Measurements from ENCODE around the gene ADARB2. TPM values are rescaled to one million over a fixed set of nuclear protein-coding genes. Genes with fewer than 3 reads are reported as not detected.

ADARB2 gene
- total RNA-seq, 2 donors from 2014 or later, result 8.0 to 12.2 TPM

DNA sequence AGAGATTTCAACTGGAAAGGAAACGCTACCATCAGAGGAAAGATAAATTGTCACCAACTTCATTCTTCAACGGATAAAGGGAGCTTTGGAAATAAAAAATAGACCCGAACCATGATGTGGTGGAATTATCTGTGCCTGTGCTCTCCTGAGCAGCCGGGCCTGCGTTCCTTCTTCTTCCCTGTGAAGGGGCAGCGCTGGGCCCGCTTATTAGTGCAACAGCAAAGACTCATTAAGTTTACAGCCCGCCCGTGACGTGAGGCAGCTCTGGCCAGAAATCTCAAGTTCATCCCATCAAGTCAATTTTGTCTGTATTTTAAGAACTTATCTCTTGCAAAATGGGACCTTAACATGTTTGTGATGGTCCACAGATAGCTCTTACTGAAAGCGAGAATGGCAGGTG lies 193.7 kb downstream of the ADARB2 start:
- H3K27me3 ChIP-seq, result no peaks in the 10 kb centered on the region

DNA sequence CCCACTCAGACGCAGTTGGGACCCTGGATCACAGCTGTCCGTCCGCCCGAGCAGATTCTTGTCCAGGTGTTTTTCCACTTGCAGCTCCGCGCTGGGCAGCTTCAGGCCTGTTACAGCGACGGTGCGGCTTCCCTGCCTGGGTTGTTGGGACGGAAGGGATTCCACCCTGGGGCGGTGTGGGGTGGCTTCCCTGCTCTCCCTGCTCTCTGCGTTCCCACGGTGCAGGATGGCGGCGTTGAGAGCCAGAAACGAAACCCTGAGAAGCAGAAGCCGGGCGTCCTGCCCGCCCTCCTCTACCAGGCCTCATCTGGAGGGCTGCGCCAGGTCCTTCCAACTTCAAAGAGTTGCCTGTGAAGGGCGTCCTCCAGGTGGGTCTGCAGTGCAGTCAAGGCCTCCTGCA lies 194.4 kb downstream of the ADARB2 start:
- ATAC-seq (no peak), DNase-seq (no peak)
- 88 to 92% methylated on average over 10 to 21 of the region's 21 CpGs for WGBS, 2 donors

More for the DNA sequence above, 193.7 kb downstream of the ADARB2 start:
- Histone ChIP-seq H3K9me3 (no peaks in the 10 kb centered on the region), H3K27ac (no peak overlapping the region), H3K36me3 (replicated peaks in 1 of 2; ENCODE audit: insufficient read depth in 1 of 2, low read depth in 2 of 2) (no peaks in the 10 kb centered on the region), H3K4me1 (no peaks in the 10 kb centered on the region), H3K4me3 (no peak overlapping the region)
- no peak for DNase-seq
- ATAC-seq, result no peak
- WGBS, 2 donors, result 75 to 77% methylated on average over 11 of the region's 11 CpGs
- TF ChIP-seq, protein P1, sequence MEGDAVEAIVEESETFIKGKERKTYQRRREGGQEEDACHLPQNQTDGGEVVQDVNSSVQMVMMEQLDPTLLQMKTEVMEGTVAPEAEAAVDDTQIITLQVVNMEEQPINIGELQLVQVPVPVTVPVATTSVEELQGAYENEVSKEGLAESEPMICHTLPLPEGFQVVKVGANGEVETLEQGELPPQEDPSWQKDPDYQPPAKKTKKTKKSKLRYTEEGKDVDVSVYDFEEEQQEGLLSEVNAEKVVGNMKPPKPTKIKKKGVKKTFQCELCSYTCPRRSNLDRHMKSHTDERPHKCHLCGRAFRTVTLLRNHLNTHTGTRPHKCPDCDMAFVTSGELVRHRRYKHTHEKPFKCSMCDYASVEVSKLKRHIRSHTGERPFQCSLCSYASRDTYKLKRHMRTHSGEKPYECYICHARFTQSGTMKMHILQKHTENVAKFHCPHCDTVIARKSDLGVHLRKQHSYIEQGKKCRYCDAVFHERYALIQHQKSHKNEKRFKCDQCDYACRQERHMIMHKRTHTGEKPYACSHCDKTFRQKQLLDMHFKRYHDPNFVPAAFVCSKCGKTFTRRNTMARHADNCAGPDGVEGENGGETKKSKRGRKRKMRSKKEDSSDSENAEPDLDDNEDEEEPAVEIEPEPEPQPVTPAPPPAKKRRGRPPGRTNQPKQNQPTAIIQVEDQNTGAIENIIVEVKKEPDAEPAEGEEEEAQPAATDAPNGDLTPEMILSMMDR (IDR thresholded peaks at IDR 0.05), result no peak
- no peak for TF ChIP-seq POLR2A (IDR thresholded peaks at IDR 0.05)
- intact Hi-C loops (cut with DNase I), result no loop called here

DNA sequence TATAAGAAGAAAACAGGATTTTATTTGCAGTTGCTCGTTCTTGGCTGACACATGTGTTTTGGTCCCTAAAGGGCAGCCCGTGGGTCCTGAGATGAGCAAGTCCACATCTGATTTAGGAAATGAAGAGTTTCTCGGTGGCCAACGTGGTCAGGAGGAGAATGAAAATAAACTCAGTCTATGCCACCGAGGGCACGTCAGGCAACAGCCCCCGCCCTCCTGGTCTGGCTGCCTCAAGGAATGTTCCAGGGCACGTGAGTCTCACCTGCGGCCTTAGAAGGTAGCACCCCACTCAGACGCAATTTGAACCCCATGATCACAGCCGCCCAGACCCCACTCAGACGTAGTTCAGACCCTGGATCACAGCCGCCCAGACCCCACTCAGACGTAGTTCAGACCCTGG lies 197.2 kb downstream of the ADARB2 start:
- intact Hi-C loops (cut with DNase I), result no loop called here
- DNase-seq (no peak), ATAC-seq (no peak)
- Histone ChIP-seq H3K4me1 (no peaks in the 10 kb centered on the region), H3K36me3 (replicated peaks in 1 of 2; ENCODE audit: insufficient read depth in 1 of 2, low read depth in 2 of 2) (no peaks in the 10 kb centered on the region), H3K4me3 (no peak overlapping the region), H3K9me3 (no peaks in the 10 kb centered on the region), H3K27me3 (no peaks in the 10 kb centered on the region), H3K27ac (no peak overlapping the region)
- 64 to 74% methylated on average over 11 to 13 of the region's 14 CpGs for WGBS, 2 donors
- TF ChIP-seq, protein P1 (IDR thresholded peaks at IDR 0.05), result no peak
- TF ChIP-seq POLR2A (IDR thresholded peaks at IDR 0.05), result no peak

More for the DNA sequence above, 194.4 kb downstream of the ADARB2 start:
- Histone ChIP-seq H3K9me3 (no peaks in the 10 kb centered on the region), H3K4me1 (no peaks in the 10 kb centered on the region), H3K36me3 (replicated peaks in 1 of 2; ENCODE audit: insufficient read depth in 1 of 2, low read depth in 2 of 2) (no peaks in the 10 kb centered on the region), H3K27ac (no peak overlapping the region), H3K27me3 (no peaks in the 10 kb centered on the region), H3K4me3 (no peak overlapping the region)
- no peak for TF ChIP-seq POLR2A (IDR thresholded peaks at IDR 0.05)
- TF ChIP-seq, protein P1 (IDR thresholded peaks at IDR 0.05), result no peak
- intact Hi-C loops (cut with DNase I), result no loop called here

DNA sequence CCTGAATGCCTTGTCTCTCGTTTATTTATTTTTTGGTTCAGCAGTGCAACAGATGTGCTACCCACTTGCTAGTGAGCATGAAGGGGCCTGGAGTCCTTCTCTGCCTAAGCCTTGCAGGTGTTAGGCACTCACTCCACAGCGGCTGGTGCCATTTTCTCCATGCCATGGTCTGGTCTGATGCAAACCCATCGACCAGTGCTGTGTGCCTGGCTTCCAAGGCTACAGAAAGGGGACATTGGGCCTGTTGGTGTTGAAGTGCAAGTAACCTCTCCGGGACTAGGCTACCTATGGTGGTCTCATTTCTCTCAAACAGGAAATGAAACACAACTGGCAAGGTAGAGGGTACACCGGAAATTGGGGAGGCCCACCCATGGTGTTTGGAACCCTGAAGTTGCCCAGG lies 198.1 kb downstream of the ADARB2 start:
- no peak for DNase-seq
- Histone ChIP-seq H3K27ac (no peak overlapping the region), H3K27me3 (no peaks in the 10 kb centered on the region), H3K4me1 (no peaks in the 10 kb centered on the region), H3K9me3 (no peaks in the 10 kb centered on the region), H3K4me3 (no peak overlapping the region), H3K36me3 (replicated peaks in 1 of 2; ENCODE audit: insufficient read depth in 1 of 2, low read depth in 2 of 2) (no peaks in the 10 kb centered on the region)
- no peak for ATAC-seq
- no peak for TF ChIP-seq POLR2A (IDR thresholded peaks at IDR 0.05)
- TF ChIP-seq, protein P1 (IDR thresholded peaks at IDR 0.05), result no peak
- 63 to 70% methylated on average over 5 of the region's 5 CpGs for WGBS, 2 donors
- intact Hi-C loops (cut with DNase I), result no loop called here

DNA sequence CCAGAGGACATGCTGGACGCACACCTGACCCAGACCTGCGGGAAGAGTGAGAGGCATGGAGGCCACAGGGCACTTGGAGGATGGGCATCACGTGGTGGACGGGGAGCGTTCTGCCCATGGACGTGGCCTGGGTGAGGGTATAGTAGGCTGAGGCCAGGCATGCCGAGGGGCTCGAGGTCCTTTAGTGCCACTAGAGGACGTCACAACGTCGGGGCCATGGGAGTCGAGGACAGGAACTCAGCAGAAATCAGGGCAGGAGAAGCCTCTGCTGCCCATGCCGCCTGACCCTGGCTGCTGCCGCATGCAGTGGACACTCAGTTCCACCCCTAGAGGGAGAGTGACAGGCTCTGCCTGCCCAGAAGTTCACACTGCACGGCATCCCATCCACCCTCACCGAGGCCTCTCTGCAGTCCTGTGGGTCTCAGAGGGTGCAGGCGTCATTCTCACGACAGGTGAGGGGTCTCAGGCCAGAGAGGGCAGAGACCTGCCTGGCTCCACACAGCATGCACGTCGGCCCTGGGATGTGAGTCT lies 198.7 kb downstream of the ADARB2 start:
- 65 to 77% methylated on average over 14 to 20 of the region's 20 CpGs for WGBS, 2 donors
- no peak for ATAC-seq
- Histone ChIP-seq H3K27ac (no peak overlapping the region), H3K27me3 (no peaks in the 10 kb centered on the region), H3K4me1 (no peaks in the 10 kb centered on the region), H3K9me3 (no peaks in the 10 kb centered on the region), H3K36me3 (replicated peaks in 1 of 2; ENCODE audit: insufficient read depth in 1 of 2, low read depth in 2 of 2) (no peaks in the 10 kb centered on the region), H3K4me3 (no peak overlapping the region)
- no peak for TF ChIP-seq POLR2A (IDR thresholded peaks at IDR 0.05)
- TF ChIP-seq, protein P1 (IDR thresholded peaks at IDR 0.05), result no peak
- intact Hi-C loops (cut with DNase I), result no loop called here
- DNase-seq, result no peak
